GM12878 (cell line): ENCODE measurements around the gene NUP93. TPM values are rescaled to one million over a fixed set of nuclear protein-coding genes. Genes with fewer than 3 reads are reported as not detected.
"Not testable (repeated sequence)": the region's sequence is repeated elsewhere in the genome, so short reads cannot be mapped to it uniquely, and the experiment has no call there.

Experiments
- ATAC-seq: fragments of 200-7000 bp; cut with Tn5 transposase; 3 replicates; pipeline ENCODE4 v1.9.1; 2020; ENCODE audit warnings: mild to moderate bottlenecking, moderate library complexity
- BruUV-seq: library from RNA; stranded (reverse); fragments of 400-500 nt; replicated peaks from 2 replicates; lab custom pipeline; 2021; lab: Mats Ljungman, UMichigan
- CTCF ChIA-PET: fragments of 300-600 bp; sonication (Branson Sonifier 250); formaldehyde crosslinking; extraction: SDS; loops from one replicate; lab custom pipeline; 2021; ENCODE audit warnings: inconsistent platforms; lab: Yijun Ruan, JAX
- POLR2A ChIA-PET: fragments of 350-600 bp; formaldehyde crosslinking; extraction: SDS; loops from one replicate; lab custom pipeline; 2021; ENCODE audit warnings: inconsistent platforms; lab: Charles Lee
- RAD21 ChIA-PET: fragments of 300-600 bp; sonication (Branson Sonifier 250); formaldehyde crosslinking; loops from one replicate; lab custom pipeline; 2023; ENCODE audit warnings: antibody characterized with exemption; ENCODE audit not compliant: unreplicated experiment; lab: Charles Lee
- SMC1A ChIA-PET: fragments of 300-600 bp; sonication (Branson Sonifier 250); formaldehyde crosslinking; loops from one replicate; lab custom pipeline; 2023; ENCODE audit not compliant: unreplicated experiment, uncharacterized antibody; lab: Charles Lee
- DNase-seq: peaks from one replicate; pipeline ENCODE4 v3.0.0-alpha.2; 2011; ENCODE audit warnings: low read depth, low spot score
- FAIRE-seq: peaks from 3 replicates; lab custom pipeline; 2011; peaks lifted over from hg19 to GRCh38; lab: Jason Lieb, UNC
- H2AFZ ChIP-seq: 2 replicates; pipeline ENCODE4 v1.6.0; 2011; ENCODE audit warnings: low read depth, low read length, control low read depth; ENCODE audit not compliant: control insufficient read depth
- H3K27ac ChIP-seq: 2 replicates; pipeline ENCODE4 v1.5.1; 2011; ENCODE audit warnings: control low read depth; ENCODE audit not compliant: control insufficient read depth, insufficient read depth
- H3K27me3 ChIP-seq, 2 experiments: replicated peaks in 1 of 2; 2 replicates each; pipeline versions ENCODE4 v1.6.0 to v1.6.1; 2011; ENCODE audit warnings: low read length in 1 of 2; ENCODE audit not compliant: control insufficient read depth in 2 of 2, insufficient read depth in 2 of 2
- H3K36me3 ChIP-seq, 2 experiments: 2 replicates each; pipeline ENCODE4 v1.5.1; 2011; ENCODE audit warnings: low read length in 1 of 2; ENCODE audit not compliant: control insufficient read depth in 2 of 2, insufficient read depth in 2 of 2
- H3K4me1 ChIP-seq: 2 replicates; pipeline ENCODE4 v1.6.1; 2011; ENCODE audit warnings: mild to moderate bottlenecking, low read length, moderate library complexity, mixed read lengths; ENCODE audit not compliant: control insufficient read depth, insufficient read depth
- H3K4me2 ChIP-seq: 2 replicates; pipeline ENCODE4 v1.6.0; 2011; ENCODE audit warnings: control low read depth; ENCODE audit not compliant: control insufficient read depth, insufficient read depth
- H3K4me3 ChIP-seq: fragments of 200-600 bp; sonication (generic); 2 replicates; pipeline ENCODE4 v1.5.1; 2016
- H3K79me2 ChIP-seq: 2 replicates; pipeline ENCODE4 v1.6.0; 2011; ENCODE audit warnings: low read length; ENCODE audit not compliant: control insufficient read depth, insufficient read depth
- H3K9ac ChIP-seq: 2 replicates; pipeline ENCODE4 v1.8.0; 2011; ENCODE audit warnings: low read length, control low read depth, mixed read lengths; ENCODE audit not compliant: control insufficient read depth, insufficient read depth
- H3K9me3 ChIP-seq: replicated peaks from 3 replicates; pipeline ENCODE4 v1.5.1; 2011; ENCODE audit warnings: mild to moderate bottlenecking, low read length; ENCODE audit not compliant: control insufficient read depth, insufficient read depth
- H4K20me1 ChIP-seq: 2 replicates; pipeline ENCODE4 v1.6.0; 2011; ENCODE audit not compliant: control insufficient read depth, insufficient read depth
- BACH1 ChIP-seq: fragments of 450-650 bp; IDR thresholded peaks from 2 replicates; pipeline ENCODE4 v1.6.1; 2017; ENCODE audit warnings: mild to moderate bottlenecking, borderline replicate concordance
- CHD2 ChIP-seq: IDR thresholded peaks from 2 replicates; pipeline ENCODE4 v1.6.1; 2011; ENCODE audit warnings: low read depth, low read length, improper control_type of control experiment, borderline replicate concordance
- ZNF24 ChIP-seq: fragments of 450-650 bp; IDR thresholded peaks from 2 replicates; pipeline ENCODE4 v1.6.1; 2017; ENCODE audit warnings: antibody characterized with exemption, mild to moderate bottlenecking
- WGBS: methylation state at CpG from one replicate; pipeline ENCODE4 v1.1.6; 2016; ENCODE audit warnings: low lambda C conversion rate; ENCODE audit not compliant: insufficient replicate concordance, insufficient coverage; ENCODE audit errors: missing lambda C conversion rate; 5-methylcytosine and 5-hydroxymethylcytosine counted together
- in situ Hi-C: fragments of 300-500 bp; cut with MboI; formaldehyde crosslinking; loops from 9 replicates; pipeline ENCODE4 v1.14.3; 2018; ENCODE audit warnings: mixed read lengths
- intact Hi-C: fragments of 100-400 bp; cut with micrococcal nuclease; formaldehyde crosslinking; loops from one replicate; pipeline ENCODE4 v1.14.2; 2022; ENCODE audit not compliant: unreplicated experiment
- polyA plus RNA-seq, 11 experiments: library from polyadenylated mRNA; depleted of rRNA in 4 of 11; unstranded in 6 of 11; stranded (reverse) in 5 of 11; fragments of >200 nt; fragmentation: Nextera tagmentation in 4 of 11; fragmentation: Illumina TruSeq in 1 of 11; extraction: Ambion mirVana in 4 of 11; extraction: Trizol in 1 of 11; gene quantifications; 1 replicate in 1 of 11; 2 replicates in 10 of 11; pipeline versions ENCODE4 v1.2.1 to v1.2.3, GENCODE V29; 2011 to 2016; ENCODE audit warnings: inconsistent platforms in 2 of 11, missing spikeins in 2 of 11, low read depth in 1 of 11
- total RNA-seq, 4 experiments: library from RNA; depleted of rRNA in 3 of 4; stranded (reverse); fragments of >200 nt in 3 of 4; fragmentation: Illumina TruSeq in 1 of 4; extraction: Trizol in 1 of 4; gene quantifications; 2 replicates each; pipeline versions ENCODE4 v1.2.1 to v1.2.3, GENCODE V29; 2013 to 2021

Gene NUP93
- total and polyA plus RNA-seq, 10 of the 15 experiments (the other 5 are each of a cell fraction or from before 2014, with no cell fraction given), result 82.2 to 175 (median 101) TPM

- H3K4me2 ChIP-seq, H3K9ac ChIP-seq, H3K4me3 ChIP-seq, in situ Hi-C loops, H3K27me3 ChIP-seq, DNase-seq, H4K20me1 ChIP-seq, H2AFZ ChIP-seq, ATAC-seq, H3K4me1 ChIP-seq, BruUV-seq, H3K27ac ChIP-seq, intact Hi-C loops, H3K36me3 ChIP-seq, SMC1A ChIA-PET, POLR2A ChIA-PET, FAIRE-seq, H3K79me2 ChIP-seq, RAD21 ChIA-PET, H3K9me3 ChIP-seq: not testable (repeated sequence)
- CTCF ChIA-PET, result interaction anchor here (1.2 kb wide), 1 partner anchor 18 kb away, joined by 3 read pairs; no protein-coding TSS in a partner anchor
- WGBS, result 93% methylated on average over 5 of the region's 5 CpGs
Measured at GRCh38 chr16:56811602-56812001, 81.7 kb downstream of the NUP93 start.

GRCh38 chr16:56812884-56813283 lies 83.0 kb downstream of the NUP93 start:
- Histone ChIP-seq H3K4me2 (no peak overlapping the region), H2AFZ (no peak overlapping the region), H4K20me1 (no peaks in the 10 kb centered on the region), H3K4me3 (no peak overlapping the region), H3K79me2 (no peaks in the 10 kb centered on the region), H3K27ac (no peak overlapping the region), H3K36me3 (no peaks in the 10 kb centered on the region; a peak in 2 of 4 replicates), H3K4me1 (no peaks in the 10 kb centered on the region), H3K9me3 (no peaks in the 10 kb centered on the region), H3K27me3 (no peaks in the 10 kb centered on the region), H3K9ac (no peak overlapping the region)
- RAD21 ChIA-PET, result no interaction called here
- CTCF ChIA-PET, result no interaction called here
- DNase-seq, result no peak
- intact Hi-C loops, result no loop called here
- in situ Hi-C loops, result no loop called here
- SMC1A ChIA-PET, result interaction anchor here (1.0 kb wide), 1 partner anchor 11 kb away, joined by 3 read pairs; no protein-coding TSS in a partner anchor
- FAIRE-seq, result no peak
- no peak for TF ChIP-seq CHD2
- no peak for TF ChIP-seq ZNF24
- no peak for TF ChIP-seq BACH1
- BruUV-seq, result no TSS peak
- ATAC-seq, result no peak
- POLR2A ChIA-PET, result interaction anchor here (0.6 kb wide), 1 partner anchor 16 kb away, joined by 4 read pairs; no protein-coding TSS in a partner anchor
